Hepatic stellate cell (primary cell): ENCODE measurements around the gene LARP4B.
"Not testable (repeated sequence)": the region's sequence is repeated elsewhere in the genome, so short reads cannot be mapped to it uniquely, and the experiment has no call there.

Experiments used
- DNase-seq: peaks from one replicate; pipeline ENCODE4 v3.0.0; 2011; ENCODE audit warnings: low spot score

LARP4B gene

GRCh38 chr10:786633-787474 is 144.7 kb downstream of the LARP4B start:
- DNase-seq = no peak

- no peak for DNase-seq
Measured at GRCh38 chr10:785861-786214, 145.7 kb downstream of the LARP4B start.

- DNase-seq = no peak
Measured at GRCh38 chr10:785089-785860, 146.2 kb downstream of the LARP4B start.

- DNase-seq = peak; percentile 91
Measured at GRCh38 chr10:784403-785088, 147.0 kb downstream of the LARP4B start.

- DNase-seq = no peak
Measured at GRCh38 chr10:782751-783648, 148.5 kb downstream of the LARP4B start.

- DNase-seq = no peak
Measured at GRCh38 chr10:780536-781524, 150.7 kb downstream of the LARP4B start.

GRCh38 chr10:778626-779330 is 152.7 kb downstream of the LARP4B start:
- DNase-seq = no peak

GRCh38 chr10:777913-778479 is 153.5 kb downstream of the LARP4B start:
- DNase-seq = no peak

- DNase-seq = no peak
Measured at GRCh38 chr10:776772-777171, 154.7 kb downstream of the LARP4B start.

GRCh38 chr10:775245-776075 is 156.0 kb downstream of the LARP4B start:
- DNase-seq = no peak

GRCh38 chr10:774661-775244 is 156.8 kb downstream of the LARP4B start:
- no peak for DNase-seq

- DNase-seq = no peak
Measured at GRCh38 chr10:774223-774622, 157.3 kb downstream of the LARP4B start.

GRCh38 chr10:773562-774161 is 157.8 kb downstream of the LARP4B start:
- DNase-seq = no peak

GRCh38 chr10:772227-772637 is 159.3 kb downstream of the LARP4B start:
- no peak for DNase-seq

- no peak for DNase-seq
Measured at GRCh38 chr10:771647-772046, 159.9 kb downstream of the LARP4B start.

GRCh38 chr10:770975-771374 is 160.5 kb downstream of the LARP4B start:
- DNase-seq = no peak

- DNase-seq = not testable (repeated sequence)
Measured at GRCh38 chr10:770048-770712, 161.3 kb downstream of the LARP4B start.
